A549 treated with CpdA at 1 μM for 4 hours (cell line): ENCODE data around the gene FZD2. TPM values are rescaled to one million over a fixed set of nuclear protein-coding genes. Genes with fewer than 3 reads are reported as not detected.

Source experiments
- total RNA-seq: library from RNA; stranded (reverse); fragments of 200-300 nt; extraction: Qiagen RNA extraction; gene quantifications from 5 replicates; pipeline ENCODE4 v1.2.3, GENCODE V29; 2022; ENCODE audit warnings: low read depth

The FZD2 gene
- total RNA-seq = 27.4 to 44.8 TPM (median 41.2 TPM) in 5 replicates

DNA sequence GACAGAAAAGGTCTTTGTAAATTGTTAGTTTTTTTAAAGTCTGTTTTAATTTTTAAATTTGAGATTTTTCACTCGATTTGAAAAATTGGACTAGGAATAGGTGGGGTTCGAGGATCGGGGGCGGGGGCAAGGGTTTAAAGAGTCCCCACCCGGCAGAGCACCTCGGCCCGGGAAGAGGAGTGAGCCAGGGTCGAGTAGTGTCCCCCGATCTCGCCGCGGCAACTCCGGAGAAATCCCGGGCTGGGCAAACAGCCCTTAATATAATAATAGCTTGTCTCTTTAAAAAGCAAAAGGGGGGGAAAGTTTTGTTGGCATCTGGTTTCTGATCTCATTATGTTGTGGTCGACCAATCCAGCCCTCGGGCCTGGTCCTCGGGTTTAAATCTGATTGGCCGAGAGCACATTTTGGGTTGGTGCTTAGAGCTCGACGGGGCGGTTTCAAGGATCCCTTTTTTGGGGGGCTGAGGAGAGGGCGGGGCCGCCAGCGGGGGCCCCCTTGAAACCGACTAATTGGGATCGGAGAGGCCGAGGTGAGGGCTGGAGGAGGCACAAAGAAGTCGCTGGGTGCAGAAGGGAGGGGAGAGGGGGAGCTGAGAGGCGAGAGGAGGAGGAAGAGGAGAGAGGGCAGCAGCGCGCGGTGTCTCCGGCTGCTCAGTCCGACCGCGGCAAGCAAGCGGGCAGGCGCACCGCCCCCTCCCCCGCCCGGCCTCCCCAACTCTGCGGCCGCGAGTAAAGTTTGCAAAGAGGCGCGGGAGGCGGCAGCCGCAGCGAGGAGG, at the start of gene FZD2:
Gene FZD2, plus strand, starts transcription at position 653 of the 775 bp plus-strand sequence. CDS start 205 bp downstream, outside the sequence.

Other genes with a start within 250 kb of the FZD2 start
- gene RUNDC3A, start 248.9 kb upstream of the FZD2 start, total RNA-seq = 0.53 to 0.94 TPM (median 0.83 TPM) in 5 replicates
- gene SLC25A39, start 232.7 kb upstream of the FZD2 start, total RNA-seq = 145 to 215 TPM (median 198 TPM) in 5 replicates
- gene GRN, start 212.2 kb upstream of the FZD2 start, total RNA-seq = 217 to 252 TPM (median 238 TPM) in 5 replicates
- gene FAM171A2, start 193.6 kb upstream of the FZD2 start, total RNA-seq = 2.4 to 4.5 TPM (median 4.1 TPM) in 5 replicates
- gene ITGA2B, start 167.8 kb upstream of the FZD2 start, total RNA-seq = 1.0 to 1.9 TPM (median 1.6 TPM) in 5 replicates
- gene GPATCH8, start 54.1 kb upstream of the FZD2 start, total RNA-seq = 17.9 to 23.8 TPM (median 20.7 TPM) in 5 replicates
- 1.7 to 3.6 TPM (median 2.6 TPM) in 5 replicates for gene MEIOC, start 99.0 kb downstream of the FZD2 start, total RNA-seq
- gene CCDC43, start 132.3 kb downstream of the FZD2 start, total RNA-seq = 25.4 to 44.0 TPM (median 29.1 TPM) in 5 replicates
- 25.9 to 31.9 TPM (median 29.8 TPM) in 5 replicates for gene DBF4B, start 151.2 kb downstream of the FZD2 start, total RNA-seq
- gene ADAM11, start 201.5 kb downstream of the FZD2 start, total RNA-seq = 1.7 to 2.1 TPM (median 1.9 TPM) in 5 replicates